HEK293T (cell line): Measurements from ENCODE around the gene PAQR5.
A peak's percentile ranks its signal among the peaks of the same experiment; 100 is the strongest.

Experiments used
- CTCF ChIA-PET: fragments of 350-600 bp; formaldehyde crosslinking; extraction: SDS; loops from one replicate; lab custom pipeline; 2021; ENCODE audit warnings: antibody characterized with exemption, inconsistent platforms; lab: Yijun Ruan, JAX
- POLR2A ChIA-PET: fragments of 350-600 bp; formaldehyde crosslinking; extraction: SDS; loops from one replicate; lab custom pipeline; 2020; ENCODE audit warnings: antibody characterized with exemption, inconsistent platforms; lab: Yijun Ruan, JAX
- DNase-seq: peaks from one replicate; pipeline ENCODE4 v3.0.0; 2012; ENCODE audit warnings: mixed read lengths; ENCODE audit errors: extremely low spot score
- ARNT ChIP-seq: fragments of 450-650 bp; IDR thresholded peaks from 2 replicates; pipeline ENCODE4 v1.6.1; 2017; ENCODE audit warnings: mild to moderate bottlenecking
- BHLHE40 ChIP-seq: fragments of 450-650 bp; IDR thresholded peaks from 2 replicates; pipeline ENCODE4 v1.6.1; 2016; ENCODE audit warnings: mild to moderate bottlenecking, moderate library complexity, borderline replicate concordance
- CTBP1 ChIP-seq: fragments of 450-650 bp; IDR thresholded peaks from 2 replicates; pipeline ENCODE4 v1.6.1; 2016; ENCODE audit warnings: borderline replicate concordance
- ELF4 ChIP-seq: fragments of 450-650 bp; IDR thresholded peaks from 2 replicates; pipeline ENCODE4 v1.6.1; 2017; ENCODE audit warnings: antibody characterized with exemption
- FOXA1 ChIP-seq: fragments of 450-650 bp; IDR thresholded peaks from 2 replicates; pipeline ENCODE4 v1.6.1; 2016; ENCODE audit warnings: mild to moderate bottlenecking
- FOXK2 ChIP-seq: fragments of 450-650 bp; IDR thresholded peaks from 2 replicates; pipeline ENCODE4 v1.6.1; 2016; ENCODE audit warnings: mild to moderate bottlenecking
- FOXM1 ChIP-seq: fragments of 450-650 bp; IDR thresholded peaks from 2 replicates; pipeline ENCODE4 v1.6.1; 2017; ENCODE audit warnings: mild to moderate bottlenecking, borderline replicate concordance
- HDGF ChIP-seq: fragments of 450-650 bp; IDR thresholded peaks from 2 replicates; pipeline ENCODE4 v1.6.1; 2017; ENCODE audit warnings: antibody characterized with exemption, borderline replicate concordance
- L3MBTL2 ChIP-seq: fragments of 450-650 bp; conservative IDR thresholded peaks from 2 replicates; pipeline ENCODE4 v1.6.1; 2016; ENCODE audit warnings: mild to moderate bottlenecking
- LEF1 ChIP-seq: fragments of 450-650 bp; IDR thresholded peaks from 2 replicates; pipeline ENCODE4 v1.6.1; 2017; ENCODE audit warnings: mild to moderate bottlenecking, borderline replicate concordance
- NFRKB ChIP-seq: fragments of 450-650 bp; IDR thresholded peaks from 2 replicates; pipeline ENCODE4 v1.6.1; 2016; ENCODE audit warnings: mild to moderate bottlenecking, moderate library complexity
- PKNOX1 ChIP-seq: fragments of 450-650 bp; IDR thresholded peaks from 2 replicates; pipeline ENCODE4 v1.6.1; 2016
- SP1 ChIP-seq: fragments of 450-650 bp; IDR thresholded peaks from 2 replicates; pipeline ENCODE4 v1.6.1; 2017
- SUZ12 ChIP-seq: fragments of 450-650 bp; IDR thresholded peaks from 2 replicates; pipeline ENCODE4 v1.6.1; 2016; ENCODE audit warnings: mild to moderate bottlenecking
- TARDBP ChIP-seq: fragments of 450-650 bp; IDR thresholded peaks from 2 replicates; pipeline ENCODE4 v1.6.1; 2016
- ZNF384 ChIP-seq: fragments of 450-650 bp; IDR thresholded peaks from 2 replicates; pipeline ENCODE4 v1.6.1; 2016

The PAQR5 gene

GRCh38 chr15:69450968-69451695, 152.4 kb downstream of the PAQR5 start:
- CTCF ChIA-PET = interaction anchor here (0.9 to 4.4 kb wide), 4 partner anchors 12 to 420 kb away, joined by 3 to 25 read pairs (median 6); no protein-coding TSS in a partner anchor
- DNase-seq = no peak
- POLR2A ChIA-PET = interaction anchor here (0.8 to 4.6 kb wide), 12 partner anchors 11 to 162 kb away, joined by 3 to 116 read pairs (median 8); partner anchors contain the start of gene KIF23
- TF ChIP-seq FOXA1 (no peak), SP1 (no peak), ARNT (no peak)

GRCh38 chr15:69451951-69452691, 153.4 kb downstream of the PAQR5 start:
- TF ChIP-seq CTBP1 = 0 out of 2 replicates have a peak, but pooled peaks have one; percentile 18
- no peak; the same call in 1 of the 2 replicates for TF ChIP-seq L3MBTL2
- ChIA-PET POLR2A (interaction anchor here (0.9 to 4.6 kb wide), 25 partner anchors 10 to 706 kb away, joined by 3 to 116 read pairs (median 4); partner anchors contain the start of genes GLCE and KIF23), CTCF (interaction anchor here (0.9 to 4.4 kb wide), 4 partner anchors 11 to 421 kb away, joined by 3 to 25 read pairs (median 6); no protein-coding TSS in a partner anchor)
- peak; percentile 36 for DNase-seq

- DNase-seq = peak; percentile 93
- ChIA-PET CTCF (interaction anchor here (0.7 to 4.4 kb wide), 3 partner anchors 10 to 1337 kb away, joined by 3 to 25 read pairs (median 3); no protein-coding TSS in a partner anchor), POLR2A (interaction anchor here (0.6 to 4.6 kb wide), 27 partner anchors 9 to 705 kb away, joined by 3 to 116 read pairs (median 4); partner anchors contain the start of genes GLCE and KIF23)
- TF ChIP-seq ARNT (no peak), ELF4 (peak; percentile 96), CTBP1 (no peak), HDGF (no peak), LEF1 (no peak), SUZ12 (no peak), L3MBTL2 (peak; percentile 47; the same call in 1 of the 2 replicates), NFRKB (no peak)
These were observed 154.2 kb downstream of the PAQR5 start, which contains the start of gene RPLP1 for GRCh38 chr15:69452692-69453521. RPLP1 (plus strand) TSS chr15:69452818; CDS start chr15:69452949, 131 bp downstream.

- DNase-seq = no peak
- CTCF ChIA-PET = interaction anchor here (4.4 kb wide), 1 partner anchor 8 kb away, joined by 25 read pairs; no protein-coding TSS in a partner anchor
- TF ChIP-seq ZNF384 = no peak
- no peak for TF ChIP-seq ARNT
- TF ChIP-seq SP1 = no peak
- no peak for TF ChIP-seq BHLHE40
- TF ChIP-seq LEF1 = no peak
- no peak for TF ChIP-seq PKNOX1
- no peak for TF ChIP-seq TARDBP
- TF ChIP-seq FOXM1 = no peak
- no peak for TF ChIP-seq HDGF
- TF ChIP-seq CTBP1 = no peak
- TF ChIP-seq L3MBTL2 = no peak
- TF ChIP-seq FOXA1 = no peak
- TF ChIP-seq NFRKB = no peak
- POLR2A ChIA-PET = interaction anchor here (1.0 to 4.6 kb wide), 2 partner anchors 7 to 41 kb away, joined by 5 to 116 read pairs; partner anchors contain the start of gene KIF23
These were observed 156.2 kb downstream of the PAQR5 start for GRCh38 chr15:69454953-69455352.

GRCh38 chr15:69456208-69457166, 157.8 kb downstream of the PAQR5 start:
- POLR2A ChIA-PET = interaction anchor here (0.7 to 1.4 kb wide), 2 partner anchors 11 to 43 kb away, joined by 3 to 4 read pairs; partner anchors contain the start of gene KIF23
- CTCF ChIA-PET = interaction anchor here (0.6 to 1.0 kb wide), 2 partner anchors 21 to 75 kb away, joined by 3 read pairs; no protein-coding TSS in a partner anchor
- DNase-seq = no peak
- TF ChIP-seq ELF4 (no peak), TARDBP (no peak), SUZ12 (no peak), FOXA1 (no peak), L3MBTL2 (no peak; the same call in 1 of the 2 replicates), HDGF (no peak), LEF1 (no peak), ARNT (no peak), PKNOX1 (no peak), FOXM1 (no peak), NFRKB (no peak), FOXK2 (no peak), BHLHE40 (no peak)
